Measurements from ENCODE around the gene HRH4.

HRH4 gene

GRCh38 chr18:24462838-24463775 is 2.7 kb downstream of the HRH4 start:
- FAIRE-seq (no peak), DNase-seq (ENCODE audit: extremely low spot score, insufficient read length, low read depth) (no peak)

- FAIRE-seq (no peak), DNase-seq (ENCODE audit: extremely low spot score, insufficient read length, low read depth) (no peak)
These were observed 5.0 kb downstream of the HRH4 start for GRCh38 chr18:24465486-24465885.

- no peak for DNase-seq (ENCODE audit: extremely low spot score, insufficient read length, low read depth)
These were observed 6.3 kb downstream of the HRH4 start for GRCh38 chr18:24466771-24467170.

GRCh38 chr18:24470022-24470618 is 9.7 kb downstream of the HRH4 start:
- DNase-seq (ENCODE audit: extremely low spot score, insufficient read length, low read depth) (no peak), FAIRE-seq (no peak)

More at GRCh38 chr18:24466771-24467170, 6.3 kb downstream of the HRH4 start:
- no peak for FAIRE-seq

- no peak for DNase-seq (ENCODE audit: extremely low spot score, insufficient read length, low read depth)
- no peak for FAIRE-seq
These were observed 10.4 kb downstream of the HRH4 start for GRCh38 chr18:24470805-24471204.

GRCh38 chr18:24472591-24472990 is 12.2 kb downstream of the HRH4 start:
- DNase-seq (ENCODE audit: extremely low spot score, insufficient read length, low read depth) (no peak), FAIRE-seq (no peak)

- no peak for FAIRE-seq
- DNase-seq (ENCODE audit: extremely low spot score, insufficient read length, low read depth): no peak
These were observed 14.0 kb downstream of the HRH4 start for GRCh38 chr18:24474406-24474805.

- DNase-seq (ENCODE audit: extremely low spot score, insufficient read length, low read depth): no peak
These were observed 15.6 kb downstream of the HRH4 start for GRCh38 chr18:24475926-24476589.

GRCh38 chr18:24479371-24479770 is 18.9 kb downstream of the HRH4 start:
- DNase-seq (ENCODE audit: extremely low spot score, insufficient read length, low read depth): no peak
- FAIRE-seq: no peak

More at GRCh38 chr18:24475926-24476589, 15.6 kb downstream of the HRH4 start:
- no peak for FAIRE-seq

- no peak for FAIRE-seq
- no peak for DNase-seq (ENCODE audit: extremely low spot score, insufficient read length, low read depth)
These were observed 22.4 kb downstream of the HRH4 start for GRCh38 chr18:24482821-24483220.

- DNase-seq (ENCODE audit: extremely low spot score, insufficient read length, low read depth) (no peak), FAIRE-seq (no peak)
These were observed 25.2 kb downstream of the HRH4 start for GRCh38 chr18:24485681-24486080.

- FAIRE-seq: no peak
These were observed 26.2 kb downstream of the HRH4 start for GRCh38 chr18:24486684-24487083.

GRCh38 chr18:24488824-24489493 is 28.5 kb downstream of the HRH4 start:
- FAIRE-seq (peak; percentile 77), DNase-seq (ENCODE audit: extremely low spot score, insufficient read length, low read depth) (peak; percentile 15)

More at GRCh38 chr18:24486684-24487083, 26.2 kb downstream of the HRH4 start:
- no peak for DNase-seq (ENCODE audit: extremely low spot score, insufficient read length, low read depth)

- DNase-seq (ENCODE audit: extremely low spot score, insufficient read length, low read depth): no peak
These were observed 30.1 kb downstream of the HRH4 start for GRCh38 chr18:24490539-24490938.

GRCh38 chr18:24491927-24492834 is 31.7 kb downstream of the HRH4 start:
- peak; percentile 25 for DNase-seq (ENCODE audit: extremely low spot score, insufficient read length, low read depth)
- FAIRE-seq: peak; percentile 95

More at GRCh38 chr18:24490539-24490938, 30.1 kb downstream of the HRH4 start:
- FAIRE-seq: no peak

- DNase-seq (ENCODE audit: extremely low spot score, insufficient read length, low read depth) (no peak), FAIRE-seq (no peak)
These were observed 34.1 kb downstream of the HRH4 start for GRCh38 chr18:24494586-24494985.

- FAIRE-seq (no peak), DNase-seq (ENCODE audit: extremely low spot score, insufficient read length, low read depth) (no peak)
These were observed 36.8 kb downstream of the HRH4 start for GRCh38 chr18:24497031-24497754.

- FAIRE-seq: no peak
These were observed 39.4 kb downstream of the HRH4 start for GRCh38 chr18:24499814-24500213.

More at GRCh38 chr18:24499814-24500213, 39.4 kb downstream of the HRH4 start:
- DNase-seq (ENCODE audit: extremely low spot score, insufficient read length, low read depth): no peak
